ENCODE results near the gene ZDHHC16.

DNA sequence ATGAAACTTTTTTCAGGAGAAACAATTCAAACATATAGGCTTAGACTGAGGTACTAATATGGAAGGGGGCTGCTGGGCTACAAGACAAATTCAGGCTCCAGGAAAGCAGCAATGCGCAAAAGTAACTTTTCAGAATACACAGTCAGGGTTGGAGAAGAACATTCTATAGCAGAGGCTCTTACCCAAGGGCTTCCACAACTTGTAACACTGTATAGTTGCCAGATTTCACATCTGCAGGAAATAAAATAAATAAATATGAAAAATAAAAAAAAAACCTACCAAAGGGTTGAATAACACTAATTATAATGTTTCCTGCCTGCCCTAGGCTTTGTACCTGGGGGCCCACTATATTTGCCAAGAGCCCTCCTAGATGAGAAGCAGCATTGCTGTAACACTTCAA, 37.9 kb downstream of the ZDHHC16 start:
- TF ChIP-seq, protein P1, sequence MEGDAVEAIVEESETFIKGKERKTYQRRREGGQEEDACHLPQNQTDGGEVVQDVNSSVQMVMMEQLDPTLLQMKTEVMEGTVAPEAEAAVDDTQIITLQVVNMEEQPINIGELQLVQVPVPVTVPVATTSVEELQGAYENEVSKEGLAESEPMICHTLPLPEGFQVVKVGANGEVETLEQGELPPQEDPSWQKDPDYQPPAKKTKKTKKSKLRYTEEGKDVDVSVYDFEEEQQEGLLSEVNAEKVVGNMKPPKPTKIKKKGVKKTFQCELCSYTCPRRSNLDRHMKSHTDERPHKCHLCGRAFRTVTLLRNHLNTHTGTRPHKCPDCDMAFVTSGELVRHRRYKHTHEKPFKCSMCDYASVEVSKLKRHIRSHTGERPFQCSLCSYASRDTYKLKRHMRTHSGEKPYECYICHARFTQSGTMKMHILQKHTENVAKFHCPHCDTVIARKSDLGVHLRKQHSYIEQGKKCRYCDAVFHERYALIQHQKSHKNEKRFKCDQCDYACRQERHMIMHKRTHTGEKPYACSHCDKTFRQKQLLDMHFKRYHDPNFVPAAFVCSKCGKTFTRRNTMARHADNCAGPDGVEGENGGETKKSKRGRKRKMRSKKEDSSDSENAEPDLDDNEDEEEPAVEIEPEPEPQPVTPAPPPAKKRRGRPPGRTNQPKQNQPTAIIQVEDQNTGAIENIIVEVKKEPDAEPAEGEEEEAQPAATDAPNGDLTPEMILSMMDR (IDR thresholded peaks at IDR 0.05), result no peak
- TF ChIP-seq POLR2A (IDR thresholded peaks at IDR 0.05) (no peak), POLR2AphosphoS5 (IDR thresholded peaks at IDR 0.05) (no peak)
